MCF 10A (cell line): ENCODE data around the gene PHACTR1. TPM values are rescaled to one million over a fixed set of nuclear protein-coding genes. Genes with fewer than 3 reads are reported as not detected.

Source experiments
- BruUV-seq: library from RNA; stranded (reverse); fragments of 400-500 nt; replicated peaks from 2 replicates; lab custom pipeline; 2021; lab: Mats Ljungman, UMichigan
- CTCF ChIA-PET: fragments of 300-600 bp; sonication (Branson Sonifier 250); formaldehyde crosslinking; extraction: SDS; loops from one replicate; lab custom pipeline; 2021; ENCODE audit warnings: antibody characterized with exemption, inconsistent platforms; lab: Yijun Ruan, JAX
- POLR2A ChIA-PET: fragments of 300-600, 350-650 bp; sonication (Branson Sonifier 250); formaldehyde crosslinking; extraction: SDS; loops from one replicate; lab custom pipeline; 2020; ENCODE audit warnings: antibody characterized with exemption, inconsistent platforms; lab: Yijun Ruan, JAX
- DNase-seq: peaks from one replicate; pipeline ENCODE4 v3.0.0-alpha.2; 2018; ENCODE audit not compliant: unreplicated experiment
- H3K27ac Mint-ChIP-seq: one replicate; pipeline ENCODE4 v1.8.0; 2022; ENCODE audit warnings: mild to moderate bottlenecking, low read depth, mixed read lengths; ENCODE audit not compliant: unreplicated experiment
- H3K27me3 Mint-ChIP-seq: one replicate; pipeline ENCODE4 v1.8.0; 2022; ENCODE audit warnings: mixed read lengths; ENCODE audit not compliant: insufficient read depth, unreplicated experiment
- H3K36me3 Mint-ChIP-seq: one replicate; pipeline ENCODE4 v1.8.0; 2022; ENCODE audit warnings: mild to moderate bottlenecking, moderate library complexity, mixed read lengths; ENCODE audit not compliant: insufficient read depth, unreplicated experiment
- H3K4me1 Mint-ChIP-seq: one replicate; pipeline ENCODE4 v1.8.0; 2022; ENCODE audit warnings: mixed read lengths; ENCODE audit not compliant: insufficient read depth, unreplicated experiment
- H3K4me3 Mint-ChIP-seq: one replicate; pipeline ENCODE4 v1.8.0; 2022; ENCODE audit warnings: mild to moderate bottlenecking, moderate library complexity, mixed read lengths; ENCODE audit not compliant: unreplicated experiment
- H3K9me3 Mint-ChIP-seq: one replicate; pipeline ENCODE4 v1.8.0; 2022; ENCODE audit warnings: mixed read lengths; ENCODE audit not compliant: unreplicated experiment
- CTCF ChIP-seq: fragments of 200-600 bp; IDR thresholded peaks from one replicate; pipeline ENCODE4 v1.8.0; 2022; ENCODE audit warnings: antibody characterized with exemption, mild to moderate bottlenecking; ENCODE audit not compliant: unreplicated experiment
- intact Hi-C: fragments of 100-400 bp; cut with micrococcal nuclease; formaldehyde crosslinking; loops from 2 replicates; pipeline ENCODE4 v1.14.1; 2022
- total RNA-seq: library from RNA; stranded (reverse); gene quantifications from 2 replicates; pipeline ENCODE4 v1.2.3, GENCODE V29; 2022

Gene PHACTR1
- total RNA-seq, 1 experiment from 2014 or later, result not detected

- ChIA-PET POLR2A (no interaction called here), CTCF (interaction anchor here (0.6 to 1.1 kb wide), 4 partner anchors 263 to 1130 kb away, joined by 3 to 5 read pairs (median 3); no protein-coding TSS in a partner anchor)
- Mint-ChIP-seq H3K27me3 (peaks cover 61% of the 10 kb centered on the region), H3K4me3 (no peak overlapping the region), H3K27ac (no peak overlapping the region), H3K4me1 (no peaks in the 10 kb centered on the region), H3K36me3 (no peaks in the 10 kb centered on the region), H3K9me3 (no peaks in the 10 kb centered on the region)
- no peak for TF ChIP-seq CTCF
- no TSS peak for BruUV-seq
- DNase-seq, result no peak
- intact Hi-C loops, result loop anchor here (10.0 kb wide), 1 partner anchor 618 kb away; no protein-coding TSS in a partner anchor
These were observed 200.0 kb downstream of the PHACTR1 start for GRCh38 chr6:12916420-12917136.

- Mint-ChIP-seq H3K27me3 (peaks cover 43% of the 10 kb centered on the region), H3K36me3 (no peaks in the 10 kb centered on the region), H3K9me3 (no peaks in the 10 kb centered on the region), H3K27ac (no peak overlapping the region), H3K4me3 (no peak overlapping the region), H3K4me1 (no peaks in the 10 kb centered on the region)
- no peak for DNase-seq
- POLR2A ChIA-PET, result no interaction called here
- CTCF ChIA-PET, result interaction anchor here (1.9 kb wide), 1 partner anchor 10 kb away, joined by 12 read pairs; no protein-coding TSS in a partner anchor
- BruUV-seq, result no TSS peak
- intact Hi-C loops, result no loop called here
- TF ChIP-seq CTCF, result no peak
These were observed 204.9 kb downstream of the PHACTR1 start for GRCh38 chr6:12921467-12921866.

GRCh38 chr6:12923644-12924235 lies 207.2 kb downstream of the PHACTR1 start:
- Mint-ChIP-seq H3K27me3 (peaks cover 46% of the 10 kb centered on the region), H3K4me1 (no peaks in the 10 kb centered on the region), H3K36me3 (no peaks in the 10 kb centered on the region), H3K27ac (no peak overlapping the region), H3K4me3 (no peak overlapping the region), H3K9me3 (no peaks in the 10 kb centered on the region)
- BruUV-seq, result no TSS peak
- CTCF ChIA-PET, result interaction anchor here (0.6 to 1.7 kb wide), 3 partner anchors 12 to 909 kb away, joined by 3 to 4 read pairs (median 3); no protein-coding TSS in a partner anchor
- TF ChIP-seq CTCF, result no peak
- POLR2A ChIA-PET, result interaction anchor here (0.7 kb wide), 1 partner anchor 266 kb away, joined by 3 read pairs; no protein-coding TSS in a partner anchor
- DNase-seq, result peak; percentile 11
- intact Hi-C loops, result no loop called here

GRCh38 chr6:12924911-12925310 lies 208.3 kb downstream of the PHACTR1 start:
- no peak for TF ChIP-seq CTCF
- CTCF ChIA-PET, result interaction anchor here (0.5 to 1.7 kb wide), 2 partner anchors 13 to 100 kb away, joined by 3 to 4 read pairs; no protein-coding TSS in a partner anchor
- intact Hi-C loops, result no loop called here
- Mint-ChIP-seq H3K27me3 (peaks cover 39% of the 10 kb centered on the region), H3K4me1 (no peaks in the 10 kb centered on the region), H3K36me3 (no peaks in the 10 kb centered on the region), H3K4me3 (no peak overlapping the region), H3K9me3 (no peaks in the 10 kb centered on the region), H3K27ac (no peak overlapping the region)
- BruUV-seq, result no TSS peak
- POLR2A ChIA-PET, result no interaction called here
- DNase-seq, result no peak
